ENCODE data around the gene LRRC42.

Gene LRRC42

GRCh38 chr1:53946252-53947171 is at the start of gene LRRC42:
Gene LRRC42 (plus strand): TSS chr1:53946350. CDS start chr1:53952000, 5,650 bp downstream.
- no peak for DNase-seq

GRCh38 chr1:53896635-53897229 is 49.4 kb upstream of the LRRC42 start:
- DNase-seq = no peak

GRCh38 chr1:53899206-53899628 is 46.9 kb upstream of the LRRC42 start:
- no peak for DNase-seq

- no peak for DNase-seq
Measured at GRCh38 chr1:53899708-53900107, 46.4 kb upstream of the LRRC42 start.

- DNase-seq = no peak
Measured at GRCh38 chr1:53902235-53903138, 43.7 kb upstream of the LRRC42 start.

- DNase-seq = no peak
Measured at GRCh38 chr1:53905509-53905908, 40.6 kb upstream of the LRRC42 start.

- no peak for DNase-seq
Measured at GRCh38 chr1:53906121-53906520, 40.0 kb upstream of the LRRC42 start.

- no peak for DNase-seq
Measured at GRCh38 chr1:53909946-53910345, 36.2 kb upstream of the LRRC42 start.

- no peak for DNase-seq
Measured at GRCh38 chr1:53911442-53911841, 34.7 kb upstream of the LRRC42 start.

- no peak for DNase-seq
Measured at GRCh38 chr1:53913352-53914033, 32.7 kb upstream of the LRRC42 start.

- no peak for DNase-seq
Measured at GRCh38 chr1:53918343-53918742, 27.8 kb upstream of the LRRC42 start.

GRCh38 chr1:53919675-53920066 is 26.5 kb upstream of the LRRC42 start:
- DNase-seq = no peak

- no peak for DNase-seq
Measured at GRCh38 chr1:53927376-53927881, 18.7 kb upstream of the LRRC42 start.

- DNase-seq = no peak
Measured at GRCh38 chr1:53929246-53929960, 16.7 kb upstream of the LRRC42 start.

- DNase-seq = no peak
Measured at GRCh38 chr1:53930932-53931331, 15.2 kb upstream of the LRRC42 start.

GRCh38 chr1:53931523-53931922 is 14.6 kb upstream of the LRRC42 start:
- no peak for DNase-seq

- no peak for DNase-seq
Measured at GRCh38 chr1:53934170-53934765, 11.9 kb upstream of the LRRC42 start.

GRCh38 chr1:53936430-53936829 is 9.7 kb upstream of the LRRC42 start:
- DNase-seq = no peak

- no peak for DNase-seq
Measured at GRCh38 chr1:53938136-53938830, 7.9 kb upstream of the LRRC42 start.

GRCh38 chr1:53942127-53942957 is 3.8 kb upstream of the LRRC42 start:
- DNase-seq = no peak
